GM19193 (cell line): ENCODE results near the gene KCNA10.

ENCODE experiments used
- POLR2A ChIP-seq: IDR thresholded peaks from 4 replicates; pipeline ENCODE4 v1.6.1; 2011; ENCODE audit not compliant: insufficient read depth, insufficient read length; ENCODE audit errors: extremely low read depth

KCNA10 gene

GRCh38 chr1:110515891-110516290 lies 3.1 kb downstream of the KCNA10 start:
- TF ChIP-seq POLR2A: no peak

- no peak for TF ChIP-seq POLR2A
Measured at GRCh38 chr1:110515041-110515440, 3.9 kb downstream of the KCNA10 start.

- no peak for TF ChIP-seq POLR2A
Measured at GRCh38 chr1:110513511-110513910, 5.5 kb downstream of the KCNA10 start.

- no peak for TF ChIP-seq POLR2A
Measured at GRCh38 chr1:110511436-110511835, 7.5 kb downstream of the KCNA10 start.

GRCh38 chr1:110509655-110510054 lies 9.3 kb downstream of the KCNA10 start:
- no peak for TF ChIP-seq POLR2A

GRCh38 chr1:110508028-110508940 lies 10.7 kb downstream of the KCNA10 start:
- no peak for TF ChIP-seq POLR2A

- no peak for TF ChIP-seq POLR2A
Measured at GRCh38 chr1:110506541-110506940, 12.4 kb downstream of the KCNA10 start.

GRCh38 chr1:110505596-110505995 lies 13.4 kb downstream of the KCNA10 start:
- no peak for TF ChIP-seq POLR2A

- no peak for TF ChIP-seq POLR2A
Measured at GRCh38 chr1:110504226-110504625, 14.7 kb downstream of the KCNA10 start.

- no peak for TF ChIP-seq POLR2A
Measured at GRCh38 chr1:110503471-110503870, 15.5 kb downstream of the KCNA10 start.

- no peak for TF ChIP-seq POLR2A
Measured at GRCh38 chr1:110502402-110503151, 16.4 kb downstream of the KCNA10 start.

GRCh38 chr1:110501488-110502132 lies 17.4 kb downstream of the KCNA10 start:
- TF ChIP-seq POLR2A: no peak

GRCh38 chr1:110498270-110498669 lies 20.7 kb downstream of the KCNA10 start:
- no peak for TF ChIP-seq POLR2A

GRCh38 chr1:110495926-110496600 lies 22.9 kb downstream of the KCNA10 start:
- TF ChIP-seq POLR2A: no peak
